Psoas muscle (tissue), 8 donors: ENCODE results near the gene CUTA. TPM values are rescaled to one million over a fixed set of nuclear protein-coding genes. Genes with fewer than 3 reads are reported as not detected.

Experiments
- ATAC-seq, 4 donors: fragments of 200-7000 bp; cut with Tn5 transposase; one replicate each; pipeline ENCODE4 v1.9.1; 2020; ENCODE audit warnings: moderate library complexity in 3 of 4, mild to moderate bottlenecking in 2 of 4
- DNase-seq, 2 donors: peaks; one replicate each; pipeline ENCODE4 v3.0.0-alpha.2; 2020
- H3K27ac ChIP-seq: fragments of 200-600 bp; one replicate; pipeline ENCODE4 v1.8.0; 2022
- H3K27me3 ChIP-seq, 3 donors: fragments of 200-600 bp in 1 of 3; one replicate each; pipeline versions ENCODE4 v1.6.1 to v1.8.0; 2013 to 2022; ENCODE audit warnings: low read length in 2 of 3, mild to moderate bottlenecking in 2 of 3, moderate library complexity in 1 of 3; ENCODE audit not compliant: insufficient read depth in 3 of 3
- H3K36me3 ChIP-seq, 2 donors: fragments of 200-600 bp in 1 of 2; one replicate each; pipeline versions ENCODE4 v1.6.1 to v1.8.0; 2013 to 2022; ENCODE audit warnings: low read depth in 1 of 2, mild to moderate bottlenecking in 1 of 2, moderate library complexity in 1 of 2; ENCODE audit not compliant: insufficient read depth in 1 of 2
- H3K4me1 ChIP-seq: fragments of 200-600 bp; one replicate; pipeline ENCODE4 v1.8.0; 2022
- H3K4me3 ChIP-seq: fragments of 200-600 bp; one replicate; pipeline ENCODE4 v1.8.0; 2022; ENCODE audit warnings: mild to moderate bottlenecking
- H3K9me3 ChIP-seq: fragments of 200-600 bp; one replicate; pipeline ENCODE4 v1.8.0; 2022
- WGBS, 3 donors: extraction: QIAGEN DNeasy Blood & Tissue Kit; methylation state at CpG; one replicate each; pipeline versions ENCODE4 v1.1.6 to v1.1.7; 2013; 5-methylcytosine and 5-hydroxymethylcytosine counted together
- intact Hi-C, 2 donors: fragments of 100-400 bp; cut with DNase I; formaldehyde crosslinking; loops; one replicate each; pipeline versions ENCODE4 v1.11.0 to v1.14.2; 2022
- long read RNA-seq, 2 donors: library from polyadenylated mRNA; unstranded; transcript quantifications; one replicate each; pipeline ENCODE4 v2.0.0, GENCODE V29; 2021
- polyA plus RNA-seq, 3 donors: library from polyadenylated mRNA; stranded (reverse); fragments of 200-250 nt; gene quantifications; one replicate each; pipeline ENCODE4 v1.2.3, GENCODE V29; 2013
- total RNA-seq, 4 donors: library from RNA; stranded (reverse); fragmentation: NEBNext Ultra II Directional in 2 of 4; extraction: Animal tissue kit (Norgen Biotek cat#: 25700) in 2 of 4; gene quantifications; one replicate each; pipeline versions ENCODE4 v1.2.1 to v1.2.4, GENCODE V29; 2021 to 2023
- TF ChIP-seq, protein P1 (sequence below): fragments of 200-600 bp; IDR thresholded peaks from one replicate; pipeline ENCODE4 v1.8.0; 2022; ENCODE audit warnings: antibody characterized with exemption
- donor health status: healthy with polysubstance abuse.
- donor health status: DM: no; HTN: no; CAD: no; lungs with moderate emphysema.
- donor health status: Bipolar disorder and iron deficiency.
- donor health status: healthy.
- donor health status: DM: yes; HTN: yes; CAD: no.
- donor health status: DM: no; HTN: no; CAD: no.
- donor health status: DM: no; HTN: no; CAD: no.
- donor health status: DM: yes; HTN: yes; CAD: no.

Gene CUTA, protein sequence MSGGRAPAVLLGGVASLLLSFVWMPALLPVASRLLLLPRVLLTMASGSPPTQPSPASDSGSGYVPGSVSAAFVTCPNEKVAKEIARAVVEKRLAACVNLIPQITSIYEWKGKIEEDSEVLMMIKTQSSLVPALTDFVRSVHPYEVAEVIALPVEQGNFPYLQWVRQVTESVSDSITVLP
- total RNA-seq: 100 to 1,000 TPM in 2 of 4 donors, 10 to 100 TPM in 2; 75.4 to 121 (median 95.6) TPM
- polyA plus RNA-seq: 100 to 1,000 TPM in 2 of 3 donors, 10 to 100 TPM in 1; 99.9 to 126 (median 125) TPM
- long read RNA-seq, donor 1, transcript CUTA-203 (6 exons, 937 nt): major isoform, 13 of 33 reads
- long read RNA-seq, donor 1, transcript CUTA-210 (6 exons, 769 nt): minor isoform, 8 of 33 reads
- long read RNA-seq, donor 1, transcript CUTA-205 (5 exons, 1,054 nt): minor isoform, 11 of 33 reads
- long read RNA-seq, donor 1, partial matches to known transcripts: 0 of 33 reads
- long read RNA-seq, donor 1, other reads (novel, unspliced or antisense): 0 of 33 reads
- long read RNA-seq, donor 2, transcript CUTA-203 (6 exons, 937 nt): minor isoform, 6 of 35 reads
- long read RNA-seq, donor 2, transcript CUTA-210 (6 exons, 769 nt): major isoform, 16 of 35 reads
- long read RNA-seq, donor 2, transcript CUTA-205 (5 exons, 1,054 nt): minor isoform, 9 of 35 reads
- long read RNA-seq, donor 2, partial matches to known transcripts: 0 of 35 reads
- long read RNA-seq, donor 2, other reads (novel, unspliced or antisense): 3 of 35 reads

GRCh38 chr6:33417903-33418689 is at the start of gene CUTA:
Gene CUTA (minus strand): TSS chr6:33418107. CDS start chr6:33418000, 107 bp downstream.
- intact Hi-C loops: loop anchor here in 1 of 2 donors (10.0 kb wide), 1 partner anchor 213 kb away; the partner anchor contains the start of genes HSD17B8, RING1, RXRB and SLC39A7
- ATAC-seq (peak; percentile 96), DNase-seq (peak; percentile 99 to 100)
- Histone ChIP-seq H3K4me1 (peaks cover 18% of the 10 kb centered on the region), H3K4me3 (peak within 1 kb of the TSS; percentile 73), H3K27me3 (no peaks in the 10 kb centered on the region), H3K27ac (peak within 1 kb of the TSS; percentile 97), H3K9me3 (no peaks in the 10 kb centered on the region), H3K36me3 (peaks cover 3 to 36% of the 10 kb centered on the region in 2 donors)
- TF ChIP-seq, protein P1, sequence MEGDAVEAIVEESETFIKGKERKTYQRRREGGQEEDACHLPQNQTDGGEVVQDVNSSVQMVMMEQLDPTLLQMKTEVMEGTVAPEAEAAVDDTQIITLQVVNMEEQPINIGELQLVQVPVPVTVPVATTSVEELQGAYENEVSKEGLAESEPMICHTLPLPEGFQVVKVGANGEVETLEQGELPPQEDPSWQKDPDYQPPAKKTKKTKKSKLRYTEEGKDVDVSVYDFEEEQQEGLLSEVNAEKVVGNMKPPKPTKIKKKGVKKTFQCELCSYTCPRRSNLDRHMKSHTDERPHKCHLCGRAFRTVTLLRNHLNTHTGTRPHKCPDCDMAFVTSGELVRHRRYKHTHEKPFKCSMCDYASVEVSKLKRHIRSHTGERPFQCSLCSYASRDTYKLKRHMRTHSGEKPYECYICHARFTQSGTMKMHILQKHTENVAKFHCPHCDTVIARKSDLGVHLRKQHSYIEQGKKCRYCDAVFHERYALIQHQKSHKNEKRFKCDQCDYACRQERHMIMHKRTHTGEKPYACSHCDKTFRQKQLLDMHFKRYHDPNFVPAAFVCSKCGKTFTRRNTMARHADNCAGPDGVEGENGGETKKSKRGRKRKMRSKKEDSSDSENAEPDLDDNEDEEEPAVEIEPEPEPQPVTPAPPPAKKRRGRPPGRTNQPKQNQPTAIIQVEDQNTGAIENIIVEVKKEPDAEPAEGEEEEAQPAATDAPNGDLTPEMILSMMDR: peak; percentile 25
- 0 to 1% (median 0%) methylated on average over 51 of the region's 51 CpGs for WGBS, 3 donors

GRCh38 chr6:33467091-33467490 is 49.2 kb upstream of the CUTA start:
- Histone ChIP-seq H3K36me3 (no peaks in the 10 kb centered on the region), H3K4me3 (no peak overlapping the region), H3K27me3 (no peaks in the 10 kb centered on the region), H3K27ac (no peak overlapping the region), H3K4me1 (no peaks in the 10 kb centered on the region), H3K9me3 (no peaks in the 10 kb centered on the region)
- DNase-seq: no peak
- intact Hi-C loops: no loop called here
- no peak for ATAC-seq
- WGBS, 3 donors: 70 to 74% (median 72%) methylated on average over 7 of the region's 7 CpGs
- TF ChIP-seq, protein P1: no peak

DNA sequence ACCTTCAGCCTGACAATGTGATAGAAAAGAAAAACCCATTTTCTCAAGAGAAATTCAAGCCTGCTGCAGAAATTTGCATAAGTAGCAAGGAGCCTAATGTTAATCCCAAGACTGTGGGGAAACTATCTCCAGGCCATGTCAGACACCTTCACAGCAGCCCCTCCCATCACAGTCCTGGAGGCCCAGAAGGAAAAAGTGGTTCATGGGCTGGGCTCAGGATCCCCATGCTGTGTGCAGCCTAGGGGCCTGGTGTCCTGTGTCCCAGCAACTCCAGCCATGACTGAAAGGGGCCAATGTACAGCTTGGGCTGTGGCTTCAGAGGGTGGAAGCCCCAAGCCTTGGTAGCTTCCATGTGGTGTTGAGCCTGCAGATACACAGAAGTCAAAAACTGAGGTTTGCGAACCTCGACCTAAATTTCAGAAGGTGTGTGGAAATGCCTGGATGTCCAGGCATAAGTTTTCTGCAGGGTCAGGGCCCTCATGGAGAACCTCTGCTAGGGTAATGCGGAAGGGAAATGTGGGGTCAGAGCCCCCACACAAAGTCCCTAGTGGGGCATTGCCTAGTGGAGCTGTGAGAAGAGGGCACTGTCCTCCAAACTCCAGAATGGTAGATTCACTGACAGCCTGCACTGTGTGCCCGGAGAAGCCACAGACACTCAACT is 48.3 kb upstream of the CUTA start:
- Histone ChIP-seq H3K27ac (no peak overlapping the region), H3K27me3 (no peaks in the 10 kb centered on the region), H3K9me3 (no peaks in the 10 kb centered on the region), H3K4me1 (no peaks in the 10 kb centered on the region), H3K4me3 (no peak overlapping the region), H3K36me3 (no peaks in the 10 kb centered on the region)
- DNase-seq: no peak
- WGBS, 3 donors: 89 to 94% (median 92%) methylated on average over 4 of the region's 4 CpGs
- TF ChIP-seq, protein P1: no peak
- intact Hi-C loops: no loop called here
- ATAC-seq: no peak

- intact Hi-C loops: loop anchor here (5.0 to 10.0 kb wide), 2 partner anchors 108 to 116 kb away; no protein-coding TSS in a partner anchor
- peaks cover 0 to 21% of the 10 kb centered on the region in 2 donors for H3K36me3 ChIP-seq
- TF ChIP-seq, protein P1: no peak
- H3K4me3 ChIP-seq: no peak overlapping the region
- peaks cover 4% of the 10 kb centered on the region for H3K4me1 ChIP-seq
- no peaks in the 10 kb centered on the region for H3K9me3 ChIP-seq
- DNase-seq (no peak), ATAC-seq (no peak)
- 95 to 98% (median 97%) methylated on average over 2 of the region's 2 CpGs for WGBS, 3 donors
- H3K27me3 ChIP-seq: no peaks in the 10 kb centered on the region
- no peak overlapping the region for H3K27ac ChIP-seq
Observed at GRCh38 chr6:33459226-33459625, 41.3 kb upstream of the CUTA start.
